CD4-positive, CD25-positive, alpha-beta regulatory T cell (primary cell): ENCODE results near the gene ATOH8. TPM values are rescaled to one million over a fixed set of nuclear protein-coding genes. Genes with fewer than 3 reads are reported as not detected.
"Not testable (repeated sequence)": the region's sequence is repeated elsewhere in the genome, so short reads cannot be mapped to it uniquely, and the experiment has no call there.

Experiments
- ATAC-seq, 2 donors: fragments of 150-1000 bp; cut with Tn5 transposase; one replicate each; pipeline ENCODE4 v1.10.0; 2021; ENCODE audit warnings: low read depth in 2 of 2, moderate number of reproducible peaks in 2 of 2, moderate library complexity in 1 of 2
- DNase-seq, 3 donors: peaks; one replicate each; pipeline versions ENCODE4 v3.0.0 to v3.0.0-alpha.2; 2012 to 2022; ENCODE audit warnings: mixed read lengths in 1 of 3
- H3K27ac ChIP-seq: one replicate; pipeline ENCODE4 v1.7.0; 2013; ENCODE audit warnings: mild to moderate bottlenecking, low read length; ENCODE audit not compliant: insufficient read depth, poor library complexity, severe bottlenecking
- H3K27me3 ChIP-seq: one replicate; pipeline ENCODE4 v1.7.0; 2013; ENCODE audit warnings: low read length; ENCODE audit not compliant: control insufficient read depth, insufficient read depth
- H3K36me3 ChIP-seq: one replicate; pipeline ENCODE4 v1.7.0; 2013; ENCODE audit warnings: mild to moderate bottlenecking, low read length, moderate library complexity; ENCODE audit not compliant: control insufficient read depth, insufficient read depth
- H3K4me1 ChIP-seq: 2 replicates; pipeline ENCODE4 v1.7.0; 2013; ENCODE audit warnings: mild to moderate bottlenecking, low read length; ENCODE audit not compliant: insufficient read depth, control insufficient read depth, poor library complexity, severe bottlenecking
- H3K4me3 ChIP-seq: one replicate; pipeline ENCODE4 v1.7.0; 2013; ENCODE audit warnings: low read depth, mild to moderate bottlenecking, low read length, moderate library complexity
- H3K9me3 ChIP-seq, 2 experiments: 1 replicate in 1 of 2; 2 replicates in 1 of 2; pipeline ENCODE4 v1.7.0; 2013; ENCODE audit warnings: low read length in 2 of 2, mild to moderate bottlenecking in 1 of 2, moderate library complexity in 1 of 2; ENCODE audit not compliant: control insufficient read depth in 2 of 2
- H3K27ac Mint-ChIP-seq, 3 donors: one replicate each; pipeline ENCODE4 v1.8.0; 2020 to 2022; ENCODE audit warnings: mild to moderate bottlenecking in 3 of 3, mixed read lengths in 3 of 3, moderate library complexity in 2 of 3
- H3K27me3 Mint-ChIP-seq: one replicate; pipeline ENCODE4 v1.8.0; 2022; ENCODE audit warnings: mild to moderate bottlenecking, mixed read lengths
- H3K36me3 Mint-ChIP-seq: one replicate; pipeline ENCODE4 v1.8.0; 2020; ENCODE audit warnings: mixed read lengths
- H3K4me1 Mint-ChIP-seq, 4 donors: one replicate each; pipeline ENCODE4 v1.8.0; 2020 to 2022; ENCODE audit warnings: mixed read lengths in 4 of 4, mild to moderate bottlenecking in 1 of 4
- H3K4me3 Mint-ChIP-seq, 4 donors: one replicate each; pipeline ENCODE4 v1.8.0; 2020 to 2022; ENCODE audit warnings: mild to moderate bottlenecking in 4 of 4, mixed read lengths in 4 of 4, moderate library complexity in 3 of 4
- H3K9me3 Mint-ChIP-seq, 7 donors: one replicate each; pipeline ENCODE4 v1.8.0; 2020 to 2022; ENCODE audit warnings: mixed read lengths in 7 of 7, mild to moderate bottlenecking in 3 of 7, moderate library complexity in 2 of 7
- polyA plus RNA-seq, 4 donors: library from polyadenylated mRNA; unstranded; fragments of 300-500 nt; fragmentation: Illumina TruSeq; gene quantifications; one replicate each; pipeline ENCODE4 v1.2.3, GENCODE V29; 2021
- total RNA-seq: library from RNA; stranded (reverse); gene quantifications from one replicate; pipeline ENCODE4 v1.2.3, GENCODE V29; 2022

The ATOH8 gene
- total and polyA plus RNA-seq, 5 donors from 2014 or later, result not detected

DNA sequence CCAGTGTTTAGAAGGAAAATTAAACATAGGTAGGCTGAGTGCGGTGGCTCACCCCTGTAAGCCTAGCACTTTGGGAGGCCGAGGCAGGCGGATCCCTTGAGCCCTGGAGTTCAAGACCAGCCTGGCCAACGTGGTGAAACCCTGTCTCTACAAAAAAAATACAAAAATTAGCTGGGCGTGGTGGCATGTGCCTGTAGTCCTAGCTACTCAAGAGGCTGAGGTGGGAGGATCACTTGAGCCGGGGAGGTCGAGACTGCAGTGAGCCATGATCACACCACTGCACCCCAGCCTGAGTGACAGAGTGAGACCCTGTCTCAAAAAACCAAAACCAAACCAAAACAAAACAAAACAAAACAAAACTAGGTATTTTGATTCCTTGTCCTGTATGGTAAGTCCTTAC is 39.4 kb upstream of the ATOH8 start:
- not testable (repeated sequence) for DNase-seq, H3K36me3 ChIP-seq, H3K36me3 Mint-ChIP-seq, H3K27ac ChIP-seq, H3K4me3 Mint-ChIP-seq, ATAC-seq, H3K4me3 ChIP-seq, H3K27me3 ChIP-seq, H3K9me3 ChIP-seq, H3K9me3 Mint-ChIP-seq, H3K4me1 ChIP-seq
- Mint-ChIP-seq H3K4me1 (peaks cover 0 to 14% (median 4%) of the 10 kb centered on the region in 4 donors), H3K27ac (peak overlapping the region in 2 of 3 donors; percentile 7 to 14), H3K27me3 (peaks cover 21% of the 10 kb centered on the region)

DNA sequence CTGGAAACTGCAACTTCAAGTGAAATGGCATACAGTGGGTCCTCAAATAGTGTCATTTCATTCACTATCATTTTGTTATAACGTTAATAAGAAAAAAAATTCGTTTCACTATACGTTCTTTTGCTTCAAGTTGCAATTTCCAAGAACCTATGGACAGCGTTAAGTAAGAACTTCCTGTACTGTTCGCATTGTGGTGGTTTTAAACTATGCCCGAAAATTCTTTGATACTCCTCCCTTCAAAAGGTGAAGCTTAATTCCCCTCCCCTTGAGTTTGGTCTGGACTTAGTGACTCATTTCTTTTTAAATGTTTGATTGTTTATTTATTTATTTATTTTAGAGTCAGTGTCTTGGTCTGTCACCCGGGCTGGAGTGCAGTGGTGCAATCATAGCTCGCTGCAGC is 39.0 kb upstream of the ATOH8 start:
- Mint-ChIP-seq H3K9me3 (no peaks in the 10 kb centered on the region), H3K27ac (peak overlapping the region in 1 of 3 donors; percentile 14), H3K4me3 (no peak overlapping the region), H3K4me1 (peaks cover 0 to 14% (median 4%) of the 10 kb centered on the region in 4 donors), H3K27me3 (peaks cover 18% of the 10 kb centered on the region), H3K36me3 (no peaks in the 10 kb centered on the region)
- DNase-seq (peak in 1 of 3 donors; percentile 77), ATAC-seq (peak; percentile 22 to 45)
- Histone ChIP-seq H3K36me3 (no peaks in the 10 kb centered on the region), H3K27me3 (no peaks in the 10 kb centered on the region), H3K27ac (no peak overlapping the region), H3K4me3 (no peak overlapping the region), H3K4me1 (no peaks in the 10 kb centered on the region), H3K9me3 (no peaks in the 10 kb centered on the region)

DNA sequence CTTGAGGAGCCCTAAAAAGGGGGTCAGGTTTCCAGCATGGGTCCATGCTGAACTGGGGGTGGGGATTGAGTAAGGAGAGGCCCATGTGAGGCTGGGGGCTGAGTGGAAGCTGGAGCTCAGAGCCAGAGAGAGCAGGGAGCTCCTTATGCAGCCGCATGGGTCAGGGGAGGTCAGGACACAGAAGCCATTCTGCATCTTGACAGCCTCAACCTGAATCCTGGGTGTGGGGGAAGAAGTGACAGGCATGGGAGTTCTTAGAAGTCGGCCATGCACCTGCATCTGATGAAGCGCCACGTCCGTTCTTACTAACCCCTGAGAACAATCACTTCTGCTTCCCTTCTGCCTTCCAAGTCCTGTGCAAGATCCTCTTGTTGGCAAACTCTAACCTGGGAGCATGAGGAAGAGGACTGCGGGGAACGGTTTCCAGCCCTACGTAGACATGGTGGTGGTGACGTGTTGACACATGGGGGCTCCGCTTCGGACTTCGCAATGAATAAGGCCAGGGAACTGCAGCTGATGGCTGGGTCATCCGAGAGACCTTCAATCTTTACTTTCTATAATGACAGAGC is 37.4 kb upstream of the ATOH8 start:
- H3K27me3 ChIP-seq, result peaks cover 5% of the 10 kb centered on the region
- H3K9me3 ChIP-seq, result no peaks in the 10 kb centered on the region
- no peaks in the 10 kb centered on the region for H3K36me3 ChIP-seq
- H3K9me3 Mint-ChIP-seq, result no peaks in the 10 kb centered on the region
- H3K27ac ChIP-seq, result no peak overlapping the region
- no peak overlapping the region for H3K4me3 Mint-ChIP-seq
- no peak overlapping the region for H3K4me3 ChIP-seq
- peak overlapping the region in 1 of 3 donors; percentile 17 for H3K27ac Mint-ChIP-seq
- ATAC-seq, result no peak
- H3K27me3 Mint-ChIP-seq, result peaks cover 29% of the 10 kb centered on the region
- no peaks in the 10 kb centered on the region for H3K4me1 ChIP-seq
- peak in 1 of 3 donors; percentile 14 for DNase-seq
- peaks cover 0 to 14% (median 4%) of the 10 kb centered on the region in 4 donors for H3K4me1 Mint-ChIP-seq
- H3K36me3 Mint-ChIP-seq, result peaks cover 4% of the 10 kb centered on the region

DNA sequence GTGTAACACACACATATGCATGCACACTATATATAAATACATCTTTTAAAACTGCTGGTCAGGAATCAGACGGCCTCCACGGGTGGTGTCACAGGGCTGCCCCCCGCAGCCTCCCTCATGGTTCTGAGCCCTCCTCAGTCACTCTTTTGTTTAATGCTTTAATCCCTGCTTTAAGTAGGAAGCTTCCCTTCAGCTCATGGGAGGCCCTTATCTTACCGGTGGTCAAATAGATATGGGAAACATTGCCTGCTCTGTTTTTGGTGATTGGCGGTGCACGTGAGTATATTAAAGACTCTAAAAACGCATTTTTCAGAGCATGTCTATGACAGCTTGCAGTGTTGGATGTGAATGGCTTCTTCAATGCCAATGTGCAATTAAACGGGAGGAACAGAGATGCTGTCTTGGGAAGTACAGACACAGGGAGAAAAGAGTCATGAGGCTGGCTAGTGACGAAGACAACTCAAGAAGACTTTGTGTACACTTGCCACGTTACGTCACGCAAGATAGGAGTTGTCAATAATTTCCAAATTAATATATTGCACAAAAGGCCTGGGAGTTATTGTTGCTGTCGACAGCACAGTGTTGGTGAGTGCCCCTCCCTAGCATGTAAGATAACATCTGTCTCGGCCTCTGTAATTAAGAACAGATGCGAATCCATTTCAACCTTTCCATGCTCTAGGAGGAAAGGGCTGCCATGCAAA is 36.3 kb upstream of the ATOH8 start:
- H3K4me3 Mint-ChIP-seq, result no peak overlapping the region
- peaks cover 29% of the 10 kb centered on the region for H3K27me3 Mint-ChIP-seq
- Histone ChIP-seq H3K27me3 (peaks cover 5% of the 10 kb centered on the region), H3K4me1 (no peaks in the 10 kb centered on the region), H3K27ac (no peak overlapping the region), H3K36me3 (no peaks in the 10 kb centered on the region), H3K9me3 (no peaks in the 10 kb centered on the region), H3K4me3 (no peak overlapping the region)
- peaks cover 4% of the 10 kb centered on the region for H3K36me3 Mint-ChIP-seq
- H3K9me3 Mint-ChIP-seq, result no peaks in the 10 kb centered on the region
- DNase-seq, result no peak
- H3K4me1 Mint-ChIP-seq, result peaks cover 0 to 14% (median 4%) of the 10 kb centered on the region in 4 donors
- peak overlapping the region in 1 of 3 donors; percentile 44 for H3K27ac Mint-ChIP-seq
- ATAC-seq, result no peak

DNA sequence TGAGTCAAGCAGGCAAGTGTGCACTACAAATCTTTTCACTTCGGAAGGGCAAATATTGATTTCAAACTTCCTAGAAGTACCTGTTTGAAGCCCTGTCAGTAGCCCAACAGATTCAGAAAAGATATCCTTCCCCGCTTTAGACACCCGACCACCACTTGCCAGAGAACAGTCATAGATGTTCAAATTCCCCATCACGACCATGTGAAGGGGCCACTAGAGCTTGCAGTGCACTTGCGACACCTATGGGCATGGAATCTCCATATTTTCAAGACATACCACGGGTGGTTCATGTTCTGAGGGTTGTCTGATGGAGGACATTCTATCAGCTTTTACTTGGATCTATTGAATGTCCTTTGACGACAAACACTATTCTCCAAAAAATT is 35.8 kb upstream of the ATOH8 start:
- H3K36me3 ChIP-seq, result no peaks in the 10 kb centered on the region
- peaks cover 29% of the 10 kb centered on the region for H3K27me3 Mint-ChIP-seq
- peaks cover 0 to 14% (median 4%) of the 10 kb centered on the region in 4 donors for H3K4me1 Mint-ChIP-seq
- peaks cover 5% of the 10 kb centered on the region for H3K27me3 ChIP-seq
- ATAC-seq, result no peak
- no peaks in the 10 kb centered on the region for H3K9me3 ChIP-seq
- H3K36me3 Mint-ChIP-seq, result peaks cover 4% of the 10 kb centered on the region
- no peaks in the 10 kb centered on the region for H3K4me1 ChIP-seq
- no peak overlapping the region for H3K4me3 Mint-ChIP-seq
- H3K27ac Mint-ChIP-seq, result no peak overlapping the region
- H3K4me3 ChIP-seq, result no peak overlapping the region
- H3K27ac ChIP-seq, result no peak overlapping the region
- no peaks in the 10 kb centered on the region for H3K9me3 Mint-ChIP-seq
- no peak for DNase-seq

DNA sequence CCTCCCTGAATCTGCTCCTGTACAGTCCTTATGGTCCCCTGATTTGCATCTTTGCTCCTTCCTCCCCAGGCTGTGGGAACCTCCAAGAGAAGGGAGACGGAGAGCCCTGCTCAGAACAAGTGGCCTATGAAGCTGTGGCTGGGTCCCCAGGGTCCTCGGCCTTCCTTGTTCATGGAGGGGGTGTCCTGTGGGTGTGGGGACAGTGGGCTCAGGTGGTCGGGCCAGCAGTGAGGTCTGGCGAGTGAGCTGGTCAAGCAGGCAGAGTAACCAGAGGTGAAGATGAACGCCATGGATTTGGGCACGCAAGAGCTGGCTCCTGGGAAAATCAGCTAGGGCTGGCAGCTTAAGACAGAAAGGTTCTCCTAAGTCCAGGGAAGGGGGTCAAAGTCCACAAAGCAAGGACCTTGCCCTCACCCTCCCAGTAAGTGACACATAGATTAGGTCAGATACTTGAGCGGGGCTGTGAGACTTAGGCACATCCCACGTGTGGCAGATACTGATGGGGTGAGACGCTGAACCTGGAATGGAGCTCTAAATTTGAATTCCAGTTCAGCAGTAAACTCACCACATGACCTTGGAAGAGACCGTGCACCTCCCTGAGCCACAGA is 34.8 kb upstream of the ATOH8 start:
- H3K27ac ChIP-seq, result no peak overlapping the region
- ATAC-seq (no peak), DNase-seq (no peak)
- peaks cover 0 to 14% (median 4%) of the 10 kb centered on the region in 4 donors for H3K4me1 Mint-ChIP-seq
- H3K4me1 ChIP-seq, result no peaks in the 10 kb centered on the region
- H3K36me3 Mint-ChIP-seq, result peaks cover 4% of the 10 kb centered on the region
- no peaks in the 10 kb centered on the region for H3K9me3 ChIP-seq
- no peaks in the 10 kb centered on the region for H3K9me3 Mint-ChIP-seq
- no peak overlapping the region for H3K4me3 ChIP-seq
- H3K27me3 Mint-ChIP-seq, result peaks cover 24% of the 10 kb centered on the region
- peaks cover 5% of the 10 kb centered on the region for H3K27me3 ChIP-seq
- H3K27ac Mint-ChIP-seq, result peak overlapping the region in 1 of 3 donors; percentile 79
- no peaks in the 10 kb centered on the region for H3K36me3 ChIP-seq
- H3K4me3 Mint-ChIP-seq, result no peak overlapping the region

DNA sequence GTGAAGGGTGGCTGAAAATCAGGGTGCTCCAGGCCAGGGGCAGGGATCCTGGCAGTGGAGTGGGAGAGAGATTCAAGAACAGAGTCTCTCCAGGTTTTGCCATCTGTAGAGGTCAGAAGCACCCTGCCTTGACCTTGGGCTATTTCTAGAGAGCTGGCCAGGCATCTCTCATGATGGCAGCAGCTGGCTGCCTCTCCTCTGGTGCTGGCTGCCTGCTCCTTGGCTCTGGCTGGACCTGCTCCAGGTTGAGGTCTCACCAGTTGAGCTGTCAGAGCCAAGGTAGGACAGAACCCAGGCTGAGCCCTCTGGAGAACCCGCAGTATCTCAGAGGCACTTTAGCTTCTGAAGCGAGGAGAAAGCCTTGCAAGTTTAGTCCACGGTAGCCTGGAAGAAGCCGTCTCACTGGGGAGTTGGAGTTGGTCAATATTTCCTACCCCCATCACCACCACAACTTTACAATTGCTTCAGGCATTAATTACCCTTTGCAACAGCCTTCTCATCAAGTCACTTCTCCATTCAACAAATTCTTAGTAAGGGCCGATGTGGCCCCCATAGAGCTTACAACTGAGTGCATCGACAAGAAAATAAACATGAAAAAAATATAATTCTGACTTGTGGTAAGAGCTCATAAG is 34.1 kb upstream of the ATOH8 start:
- peaks cover 8% of the 10 kb centered on the region for H3K27me3 ChIP-seq
- no peaks in the 10 kb centered on the region for H3K4me1 ChIP-seq
- H3K9me3 ChIP-seq, result no peaks in the 10 kb centered on the region
- Mint-ChIP-seq H3K4me3 (no peak overlapping the region), H3K4me1 (peaks cover 0 to 10% (median 1%) of the 10 kb centered on the region in 4 donors), H3K27ac (no peak overlapping the region), H3K36me3 (peaks cover 4% of the 10 kb centered on the region), H3K9me3 (no peaks in the 10 kb centered on the region), H3K27me3 (peaks cover 27% of the 10 kb centered on the region)
- ATAC-seq, result no peak
- no peak overlapping the region for H3K27ac ChIP-seq
- no peak for DNase-seq
- no peaks in the 10 kb centered on the region for H3K36me3 ChIP-seq
- no peak overlapping the region for H3K4me3 ChIP-seq
